ENCODE data around the gene DUS2.
"Not testable (repeated sequence)": the region's sequence is repeated elsewhere in the genome, so short reads cannot be mapped to it uniquely, and the experiment has no call there.

DUS2 gene

DNA sequence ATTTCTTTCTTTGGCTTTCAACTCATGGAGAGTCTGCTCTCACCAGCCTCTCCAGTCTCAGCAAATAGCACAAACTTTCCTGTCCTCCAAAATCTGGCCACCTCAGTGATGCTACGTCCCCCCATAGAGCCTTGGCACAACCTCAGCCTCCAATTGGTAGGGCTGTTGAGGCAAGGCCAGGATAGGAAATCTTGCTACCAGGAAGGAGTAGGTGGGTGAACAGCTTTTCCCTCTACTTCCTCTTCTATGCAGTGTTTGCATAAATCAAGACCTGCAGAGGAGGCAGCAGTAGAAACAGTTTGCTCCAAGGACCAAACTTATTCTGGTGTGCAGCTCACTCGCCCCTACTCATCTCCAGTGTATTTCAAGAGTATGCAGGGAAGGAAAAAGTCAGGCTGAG, 23.1 kb upstream of the DUS2 start:
- no peak overlapping the region for H3K4me3 ChIP-seq (ENCODE audit: low read depth, low read length)
- no peak for DNase-seq (ENCODE audit: low read depth)
- TF ChIP-seq, protein P1, sequence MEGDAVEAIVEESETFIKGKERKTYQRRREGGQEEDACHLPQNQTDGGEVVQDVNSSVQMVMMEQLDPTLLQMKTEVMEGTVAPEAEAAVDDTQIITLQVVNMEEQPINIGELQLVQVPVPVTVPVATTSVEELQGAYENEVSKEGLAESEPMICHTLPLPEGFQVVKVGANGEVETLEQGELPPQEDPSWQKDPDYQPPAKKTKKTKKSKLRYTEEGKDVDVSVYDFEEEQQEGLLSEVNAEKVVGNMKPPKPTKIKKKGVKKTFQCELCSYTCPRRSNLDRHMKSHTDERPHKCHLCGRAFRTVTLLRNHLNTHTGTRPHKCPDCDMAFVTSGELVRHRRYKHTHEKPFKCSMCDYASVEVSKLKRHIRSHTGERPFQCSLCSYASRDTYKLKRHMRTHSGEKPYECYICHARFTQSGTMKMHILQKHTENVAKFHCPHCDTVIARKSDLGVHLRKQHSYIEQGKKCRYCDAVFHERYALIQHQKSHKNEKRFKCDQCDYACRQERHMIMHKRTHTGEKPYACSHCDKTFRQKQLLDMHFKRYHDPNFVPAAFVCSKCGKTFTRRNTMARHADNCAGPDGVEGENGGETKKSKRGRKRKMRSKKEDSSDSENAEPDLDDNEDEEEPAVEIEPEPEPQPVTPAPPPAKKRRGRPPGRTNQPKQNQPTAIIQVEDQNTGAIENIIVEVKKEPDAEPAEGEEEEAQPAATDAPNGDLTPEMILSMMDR (IDR thresholded peaks at IDR 0.05; ENCODE audit: low read depth, low read length, missing control alignments): no peak
- in situ Hi-C loops (cut with HindIII; ENCODE audit: low sequenced_read_pairs): loop anchor here (25.0 kb wide), 1 partner anchor 88 kb away; no protein-coding TSS in a partner anchor

DNA sequence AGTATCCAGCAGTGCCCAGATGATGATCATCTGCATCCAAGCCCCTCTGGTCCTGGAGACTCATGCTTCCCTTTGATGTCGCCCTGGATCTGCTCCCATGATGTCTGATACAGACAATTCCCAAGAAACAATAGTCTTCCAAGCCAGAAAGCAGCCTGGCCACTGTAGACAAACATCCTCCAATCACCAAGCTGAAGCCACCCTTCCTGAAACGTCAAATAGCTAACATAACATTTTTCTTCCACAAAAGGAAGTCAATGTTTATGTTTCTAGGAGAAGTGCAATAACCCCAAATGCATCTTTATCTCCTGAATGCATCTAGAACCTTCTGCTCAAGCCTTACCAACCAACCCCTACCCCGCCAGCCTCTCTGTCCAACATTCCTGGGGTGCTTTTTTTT, 22.6 kb upstream of the DUS2 start:
- in situ Hi-C loops (cut with HindIII; ENCODE audit: low sequenced_read_pairs): loop anchor here (25.0 kb wide), 1 partner anchor 88 kb away; no protein-coding TSS in a partner anchor
- no peak overlapping the region for H3K4me3 ChIP-seq (ENCODE audit: low read depth, low read length)
- TF ChIP-seq, protein P1 (IDR thresholded peaks at IDR 0.05; ENCODE audit: low read depth, low read length, missing control alignments): no peak
- DNase-seq (ENCODE audit: low read depth): no peak

DNA sequence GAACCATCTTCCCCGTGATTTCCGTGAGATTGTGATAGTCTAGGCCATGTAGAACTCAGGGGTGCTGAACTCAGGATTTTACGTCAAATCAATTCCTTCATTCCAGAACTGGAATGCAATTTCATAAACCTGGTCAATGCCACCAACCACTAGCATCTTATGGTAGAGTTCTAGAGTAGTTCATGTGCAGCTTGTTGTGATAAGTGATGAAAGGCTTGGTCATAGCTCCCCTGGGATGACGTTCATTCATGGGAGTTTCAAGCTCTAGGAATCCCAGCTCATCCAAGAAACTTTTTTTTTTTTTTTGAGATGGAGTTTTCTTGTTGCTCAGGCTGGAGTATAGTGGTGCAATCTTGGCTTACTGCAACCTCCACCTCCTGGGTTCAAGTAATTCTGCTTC, 20.1 kb upstream of the DUS2 start:
- TF ChIP-seq, protein P1 (IDR thresholded peaks at IDR 0.05; ENCODE audit: low read depth, low read length, missing control alignments): no peak
- no peak overlapping the region for H3K4me3 ChIP-seq (ENCODE audit: low read depth, low read length)
- no peak for DNase-seq (ENCODE audit: low read depth)
- in situ Hi-C loops (cut with HindIII; ENCODE audit: low sequenced_read_pairs): loop anchor here (25.0 kb wide), 1 partner anchor 91 kb away; no protein-coding TSS in a partner anchor

DNA sequence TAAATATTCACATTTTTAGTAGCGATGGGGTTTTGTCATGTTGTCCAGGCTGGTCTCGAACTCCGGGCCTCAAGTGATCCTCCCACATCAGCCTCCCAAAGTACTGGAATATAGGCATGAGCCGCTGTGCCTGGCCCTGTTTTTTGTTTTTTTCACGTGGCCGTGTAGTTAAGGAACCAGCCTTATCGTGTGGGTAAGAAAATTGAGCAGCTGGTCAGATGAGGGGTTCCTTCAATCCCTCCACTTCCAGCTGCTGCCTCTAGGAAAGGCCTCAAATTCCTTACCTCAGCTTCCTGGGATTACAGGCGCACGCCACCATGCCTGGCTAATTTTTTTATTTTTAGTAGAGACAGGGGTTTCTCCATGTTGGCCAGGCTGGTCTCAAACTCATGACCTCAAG, 17.9 kb upstream of the DUS2 start:
- TF ChIP-seq, protein P1 (IDR thresholded peaks at IDR 0.05; ENCODE audit: low read depth, low read length, missing control alignments): no peak
- no peak overlapping the region for H3K4me3 ChIP-seq (ENCODE audit: low read depth, low read length)
- in situ Hi-C loops (cut with HindIII; ENCODE audit: low sequenced_read_pairs): loop anchor here (25.0 kb wide), 1 partner anchor 93 kb away; no protein-coding TSS in a partner anchor
- no peak for DNase-seq (ENCODE audit: low read depth)

DNA sequence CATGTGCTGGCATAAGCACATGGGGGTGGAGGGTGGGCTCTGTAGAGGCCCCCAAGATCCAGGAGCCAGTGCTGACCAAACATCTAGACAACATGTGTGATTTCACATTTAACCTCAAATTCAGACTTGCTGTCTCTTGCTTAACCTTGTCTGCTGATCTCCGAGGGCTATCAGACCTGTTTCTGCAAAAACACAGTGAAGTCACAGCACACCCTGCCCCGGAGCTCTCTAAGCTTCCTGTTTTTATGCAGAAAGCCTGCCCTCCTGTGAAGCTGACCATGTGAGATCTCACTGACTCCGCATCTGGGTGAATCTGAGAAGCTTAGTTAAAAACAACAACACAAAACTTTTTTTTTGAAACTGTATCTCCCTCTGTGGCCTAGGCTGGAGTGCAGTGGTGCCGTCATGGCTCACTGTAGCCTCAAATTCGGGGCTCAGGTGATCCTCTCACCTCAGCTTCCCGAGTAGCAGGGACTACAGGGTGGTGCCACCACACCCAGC, 17.2 kb upstream of the DUS2 start:
- in situ Hi-C loops (cut with HindIII; ENCODE audit: low sequenced_read_pairs): loop anchor here (25.0 kb wide), 1 partner anchor 94 kb away; no protein-coding TSS in a partner anchor
- TF ChIP-seq, protein P1 (IDR thresholded peaks at IDR 0.05; ENCODE audit: low read depth, low read length, missing control alignments): no peak
- DNase-seq (ENCODE audit: low read depth): no peak
- no peak overlapping the region for H3K4me3 ChIP-seq (ENCODE audit: low read depth, low read length)

DNA sequence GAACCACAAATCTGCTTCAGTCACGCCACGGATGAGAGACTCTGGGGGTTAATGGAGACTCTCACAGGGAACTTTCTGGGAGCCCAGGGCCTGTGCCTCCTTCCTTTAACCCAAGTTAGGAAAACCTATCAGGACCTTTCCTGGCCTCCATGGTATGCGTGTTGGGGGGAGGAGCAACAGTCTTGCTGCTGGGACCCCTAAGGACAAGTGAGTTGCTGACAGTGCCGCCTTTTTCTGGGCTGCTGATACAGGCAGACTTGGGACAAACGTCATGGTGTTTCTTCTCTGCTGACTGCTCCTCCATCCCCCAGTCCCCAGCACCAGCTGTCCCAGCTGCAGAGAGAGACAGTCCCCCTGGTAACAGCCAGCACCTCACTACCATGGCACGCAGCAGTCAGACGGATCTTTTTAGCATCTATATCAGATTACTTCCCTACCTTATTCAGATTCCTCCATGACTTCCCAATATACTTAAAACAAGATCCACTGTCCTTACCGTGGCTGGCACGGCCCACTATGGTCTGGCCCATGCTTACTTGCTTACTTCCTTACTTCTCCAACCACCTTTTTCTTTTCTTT, 13.8 kb upstream of the DUS2 start:
- in situ Hi-C loops (cut with HindIII; ENCODE audit: low sequenced_read_pairs): loop anchor here (25.0 kb wide), 1 partner anchor 97 kb away; no protein-coding TSS in a partner anchor
- no peak for DNase-seq (ENCODE audit: low read depth)
- TF ChIP-seq, protein P1 (IDR thresholded peaks at IDR 0.05; ENCODE audit: low read depth, low read length, missing control alignments): no peak
- no peak overlapping the region for H3K4me3 ChIP-seq (ENCODE audit: low read depth, low read length)

DNA sequence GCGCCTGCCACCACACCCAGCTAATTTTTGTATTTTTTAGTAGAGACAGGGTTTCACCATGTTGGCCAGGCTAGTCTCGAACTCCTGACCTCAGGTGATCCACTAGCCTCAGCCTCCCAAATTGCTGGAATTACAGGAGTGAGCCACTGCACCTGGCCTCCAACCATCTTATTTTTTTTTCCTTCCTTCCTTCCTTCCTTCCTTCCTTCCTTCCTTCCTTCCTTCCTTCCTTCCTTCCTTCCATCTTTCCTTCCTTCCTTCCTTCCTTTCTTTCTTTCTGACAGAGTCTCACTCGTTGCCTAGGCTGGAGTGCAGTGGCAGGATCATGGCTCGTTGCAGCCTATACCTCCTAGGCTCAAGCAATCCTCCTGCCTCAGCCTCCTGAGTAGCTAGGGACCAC, 13.2 kb upstream of the DUS2 start:
- in situ Hi-C loops (cut with HindIII; ENCODE audit: low sequenced_read_pairs): loop anchor here (25.0 kb wide), 1 partner anchor 98 kb away; no protein-coding TSS in a partner anchor
- H3K4me3 ChIP-seq (ENCODE audit: low read depth, low read length); DNase-seq (ENCODE audit: low read depth): not testable (repeated sequence)

Data from astrocyte of the cerebellum (primary cell).